PC-3 (cell line): ENCODE results near the gene ERCC6L2. TPM values are rescaled to one million over a fixed set of nuclear protein-coding genes. Genes with fewer than 3 reads are reported as not detected.

Experiments
- ATAC-seq: fragments of 200-7000 bp; cut with Tn5 transposase; 2 replicates; pipeline ENCODE4 v1.9.1; 2020; ENCODE audit warnings: mild to moderate bottlenecking, moderate library complexity
- BruUV-seq: library from RNA; stranded (reverse); fragments of 400-500 nt; replicated peaks from 2 replicates; lab custom pipeline; 2021; lab: Mats Ljungman, UMichigan
- CTCF ChIA-PET: fragments of 300-600 bp; sonication (Branson Sonifier 250); formaldehyde crosslinking; loops from one replicate; lab custom pipeline; 2022; ENCODE audit warnings: antibody characterized with exemption; lab: Charles Lee
- POLR2A ChIA-PET: fragments of 300-600 bp; sonication (Branson Sonifier 250); formaldehyde crosslinking; loops from one replicate; lab custom pipeline; 2022; ENCODE audit warnings: antibody characterized with exemption; ENCODE audit not compliant: unreplicated experiment; lab: Charles Lee
- DNase-seq: peaks from one replicate; pipeline ENCODE4 v3.0.0-alpha.2; 2015
- H2AFZ ChIP-seq: fragments of 300-600 bp; sonication (generic); 2 replicates; pipeline ENCODE4 v1.6.0; 2016; ENCODE audit warnings: antibody characterized with exemption, low read length
- H3F3A ChIP-seq: fragments of 300-600 bp; sonication (generic); one replicate; pipeline ENCODE4 v1.6.0; 2017; ENCODE audit warnings: antibody characterized with exemption, low read length, control low read depth, mild to moderate bottlenecking; ENCODE audit not compliant: unreplicated experiment
- H3K27ac ChIP-seq: fragments of 300-600 bp; sonication (generic); 2 replicates; pipeline ENCODE4 v1.5.1; 2016; ENCODE audit warnings: mild to moderate bottlenecking, low read length
- H3K27me3 ChIP-seq: fragments of 300-600 bp; sonication (generic); 2 replicates; pipeline ENCODE4 v1.6.1; 2016; ENCODE audit warnings: low read length, mixed read lengths
- H3K36me3 ChIP-seq: fragments of 300-600 bp; sonication (generic); 2 replicates; pipeline ENCODE4 v1.6.1; 2016; ENCODE audit warnings: low read depth, mixed run types, low read length, mixed read lengths
- H3K4me1 ChIP-seq: fragments of 300-600 bp; sonication (generic); 2 replicates; pipeline ENCODE4 v1.5.1; 2016; ENCODE audit warnings: low read length; ENCODE audit not compliant: insufficient read depth
- H3K4me2 ChIP-seq: fragments of 300-600 bp; sonication (generic); 2 replicates; pipeline ENCODE4 v1.6.0; 2016; ENCODE audit warnings: low read length
- H3K4me3 ChIP-seq: fragments of 300-600 bp; sonication (generic); 2 replicates; pipeline ENCODE4 v1.5.1; 2016; ENCODE audit warnings: mild to moderate bottlenecking, low read length, mixed read lengths
- H3K79me2 ChIP-seq: fragments of 300-600 bp; sonication (generic); 2 replicates; pipeline ENCODE4 v1.6.1; 2017; ENCODE audit warnings: low read length, mixed read lengths
- H3K9ac ChIP-seq: fragments of 300-600 bp; sonication (generic); 2 replicates; pipeline ENCODE4 v1.6.0; 2016; ENCODE audit warnings: mild to moderate bottlenecking, low read length
- H3K9me2 ChIP-seq: fragments of 300-600 bp; sonication (generic); replicated peaks from 2 replicates; pipeline ENCODE4 v1.6.1; 2016; ENCODE audit warnings: mixed run types, low read length, mixed read lengths
- H3K9me3 ChIP-seq: fragments of 300-600 bp; sonication (generic); 2 replicates; pipeline ENCODE4 v1.6.1; 2016; ENCODE audit warnings: low read length, mixed read lengths
- H4K20me1 ChIP-seq: fragments of 300-600 bp; sonication (generic); 2 replicates; pipeline ENCODE4 v1.6.1; 2016; ENCODE audit warnings: low read length, mixed read lengths
- CTCF ChIP-seq: fragments of 300-600 bp; sonication (generic); conservative IDR thresholded peaks from 2 replicates; pipeline ENCODE4 v1.5.1; 2017; ENCODE audit warnings: antibody characterized with exemption, low read depth, mild to moderate bottlenecking, low read length
- EZH2 ChIP-seq: fragments of 300-600 bp; sonication (generic); IDR thresholded peaks from one replicate; pipeline ENCODE4 v1.6.1; 2017; ENCODE audit warnings: antibody characterized with exemption, mild to moderate bottlenecking, low read length; ENCODE audit not compliant: unreplicated experiment
- EZH2phosphoT487 ChIP-seq: fragments of 300-600 bp; sonication (generic); IDR thresholded peaks from 2 replicates; pipeline ENCODE4 v1.6.1; 2018; ENCODE audit warnings: mild to moderate bottlenecking, antibody characterized with exemption, low read length, borderline replicate concordance
- intact Hi-C: fragments of 100-400 bp; cut with micrococcal nuclease; formaldehyde crosslinking; loops from 2 replicates; pipeline ENCODE4 v1.9.0; 2023
- total RNA-seq: library from RNA; depleted of rRNA; stranded (reverse); fragments of >200 nt; gene quantifications from 2 replicates; pipeline ENCODE4 v1.2.3, GENCODE V29; 2014

The ERCC6L2 gene
- total RNA-seq, 1 experiment from 2014 or later: 18.8 TPM

GRCh38 chr9:95830768-95831167 lies 44.7 kb upstream of the ERCC6L2 start:
- no peak overlapping the region for H2AFZ ChIP-seq
- TF ChIP-seq EZH2: no peak
- TF ChIP-seq EZH2phosphoT487: no peak
- TF ChIP-seq CTCF: no peak
- H3K4me3 ChIP-seq: no peak overlapping the region
- H3F3A ChIP-seq: no peaks in the 10 kb centered on the region
- no peaks in the 10 kb centered on the region for H4K20me1 ChIP-seq
- no peaks in the 10 kb centered on the region for H3K27me3 ChIP-seq
- no peak for ATAC-seq
- H3K9me3 ChIP-seq: no peaks in the 10 kb centered on the region
- no peaks in the 10 kb centered on the region for H3K9me2 ChIP-seq
- intact Hi-C loops: no loop called here
- H3K4me1 ChIP-seq: no peaks in the 10 kb centered on the region
- H3K27ac ChIP-seq: no peak overlapping the region
- BruUV-seq: no TSS peak
- no peaks in the 10 kb centered on the region for H3K36me3 ChIP-seq
- no peak for DNase-seq
- ChIA-PET CTCF (no interaction called here), POLR2A (no interaction called here)
- H3K79me2 ChIP-seq: no peaks in the 10 kb centered on the region
- H3K9ac ChIP-seq: no peak overlapping the region
- H3K4me2 ChIP-seq: no peak overlapping the region

- ChIA-PET POLR2A (no interaction called here), CTCF (no interaction called here)
- Histone ChIP-seq H3K36me3 (no peaks in the 10 kb centered on the region), H4K20me1 (no peaks in the 10 kb centered on the region), H3K27me3 (no peaks in the 10 kb centered on the region), H3K27ac (no peak overlapping the region), H3K4me1 (no peaks in the 10 kb centered on the region), H3K9me3 (no peaks in the 10 kb centered on the region), H3K9me2 (no peaks in the 10 kb centered on the region), H2AFZ (no peak overlapping the region), H3K4me3 (no peak overlapping the region), H3K79me2 (no peaks in the 10 kb centered on the region), H3K4me2 (no peak overlapping the region), H3F3A (no peaks in the 10 kb centered on the region), H3K9ac (no peak overlapping the region)
- no peak for ATAC-seq
- intact Hi-C loops: no loop called here
- TF ChIP-seq EZH2 (no peak), CTCF (no peak), EZH2phosphoT487 (no peak)
- BruUV-seq: no TSS peak
- DNase-seq: no peak
Observed at GRCh38 chr9:95831810-95832209, 43.7 kb upstream of the ERCC6L2 start.

GRCh38 chr9:95833546-95834178 lies 41.8 kb upstream of the ERCC6L2 start:
- ChIA-PET CTCF (no interaction called here), POLR2A (no interaction called here)
- Histone ChIP-seq H3K27me3 (no peaks in the 10 kb centered on the region), H2AFZ (no peak overlapping the region), H3K9ac (no peak overlapping the region), H3F3A (no peaks in the 10 kb centered on the region), H3K4me2 (no peak overlapping the region), H3K4me1 (no peaks in the 10 kb centered on the region), H3K9me2 (no peaks in the 10 kb centered on the region), H3K36me3 (no peaks in the 10 kb centered on the region), H3K9me3 (no peaks in the 10 kb centered on the region), H3K79me2 (no peaks in the 10 kb centered on the region), H3K27ac (no peak overlapping the region), H3K4me3 (no peak overlapping the region), H4K20me1 (no peaks in the 10 kb centered on the region)
- no peak for TF ChIP-seq EZH2
- TF ChIP-seq CTCF: no peak
- TF ChIP-seq EZH2phosphoT487: no peak
- DNase-seq (no peak), ATAC-seq (no peak)
- BruUV-seq: no TSS peak
- intact Hi-C loops: no loop called here
